CD4-positive, alpha-beta T cell (primary cell): Measurements from ENCODE around the gene NDUFS5. TPM values are rescaled to one million over a fixed set of nuclear protein-coding genes. Genes with fewer than 3 reads are reported as not detected.

ENCODE experiments used
- ATAC-seq: fragments of 200-7000 bp; cut with Tn5 transposase; one replicate; pipeline ENCODE4 v1.10.0; 2022; ENCODE audit warnings: mild to moderate bottlenecking; ENCODE audit not compliant: poor library complexity
- CTCF ChIA-PET: fragments of 350-600 bp; sonication (Branson Sonifier 250); formaldehyde crosslinking; loops from one replicate; lab custom pipeline; 2021; ENCODE audit warnings: antibody characterized with exemption, inconsistent platforms; lab: Charles Lee
- POLR2A ChIA-PET: fragments of 350-600 bp; sonication (Branson Sonifier 250); formaldehyde crosslinking; loops from one replicate; lab custom pipeline; 2021; ENCODE audit warnings: antibody characterized with exemption, inconsistent platforms; lab: Charles Lee
- DNase-seq, 14 experiments: peaks; one replicate each; pipeline ENCODE4 v3.0.0-alpha.2; 2013 to 2020; ENCODE audit warnings: mixed read lengths in 2 of 14
- H3K27ac ChIP-seq, 2 donors: one replicate each; pipeline versions ENCODE4 v1.5.1 to v1.7.0; 2013; ENCODE audit warnings: low read length in 2 of 2, low read depth in 1 of 2, mild to moderate bottlenecking in 1 of 2
- H3K27me3 ChIP-seq, 2 experiments: 1 replicate in 1 of 2; 2 replicates in 1 of 2; pipeline versions ENCODE4 v1.6.1 to v1.7.0; 2013; ENCODE audit warnings: low read length in 2 of 2, control low read depth in 1 of 2, mild to moderate bottlenecking in 1 of 2, moderate library complexity in 1 of 2; ENCODE audit not compliant: insufficient read depth in 2 of 2, control insufficient read depth in 1 of 2
- H3K36me3 ChIP-seq: one replicate; pipeline ENCODE4 v1.6.1; 2013; ENCODE audit warnings: low read length, control low read depth; ENCODE audit not compliant: insufficient read depth
- H3K4me1 ChIP-seq: one replicate; pipeline ENCODE4 v1.6.1; 2013; ENCODE audit warnings: low read length, control low read depth; ENCODE audit not compliant: insufficient read depth
- H3K4me3 ChIP-seq: one replicate; pipeline ENCODE4 v1.5.1; 2013; ENCODE audit warnings: mild to moderate bottlenecking, low read length, moderate library complexity
- H3K9me3 ChIP-seq, 2 experiments: 1 replicate in 1 of 2; 2 replicates in 1 of 2; pipeline versions ENCODE4 v1.6.1 to v1.7.0; 2013; ENCODE audit warnings: low read length in 2 of 2, mild to moderate bottlenecking in 2 of 2, control low read depth in 1 of 2, moderate library complexity in 1 of 2; ENCODE audit not compliant: control insufficient read depth in 1 of 2, insufficient read depth in 1 of 2
- H3K27ac Mint-ChIP-seq: one replicate; pipeline ENCODE4 v1.8.0; 2020; ENCODE audit warnings: mixed read lengths
- H3K27me3 Mint-ChIP-seq: one replicate; pipeline ENCODE4 v1.8.0; 2021; ENCODE audit warnings: mixed read lengths
- H3K36me3 Mint-ChIP-seq: one replicate; pipeline ENCODE4 v1.8.0; 2021; ENCODE audit warnings: low read depth, mixed read lengths
- H3K4me1 Mint-ChIP-seq: one replicate; pipeline ENCODE4 v1.8.0; 2021; ENCODE audit warnings: low read depth, mixed read lengths
- H3K4me3 Mint-ChIP-seq: one replicate; pipeline ENCODE4 v1.8.0; 2020; ENCODE audit warnings: mild to moderate bottlenecking, mixed read lengths
- H3K9me3 Mint-ChIP-seq: one replicate; pipeline ENCODE4 v1.8.0; 2020; ENCODE audit warnings: mixed read lengths
- intact Hi-C, 2 experiments: fragments of 100-400 bp; cut with DNase I in 1 of 2; cut with micrococcal nuclease in 1 of 2; formaldehyde crosslinking; loops; one replicate each; pipeline versions ENCODE4 v1.15.1 to v1.9.0; 2023 to 2025; cut with DNase I, micrococcal nuclease
- total RNA-seq, 174 experiments: library from RNA in 2 of 174; stranded (reverse) in 2 of 174; gene quantifications; one replicate each; pipeline ENCODE4 v1.2.3 and lab custom pipeline; 2021 to 2026
- TF ChIP-seq, protein P1 (sequence below): fragments of 200-600 bp; IDR thresholded peaks from one replicate; pipeline ENCODE4 v1.8.0; 2022; ENCODE audit warnings: antibody characterized with exemption, mild to moderate bottlenecking

The NDUFS5 gene
- total RNA-seq, 2 experiments from 2014 or later, result 153 to 156 TPM

DNA sequence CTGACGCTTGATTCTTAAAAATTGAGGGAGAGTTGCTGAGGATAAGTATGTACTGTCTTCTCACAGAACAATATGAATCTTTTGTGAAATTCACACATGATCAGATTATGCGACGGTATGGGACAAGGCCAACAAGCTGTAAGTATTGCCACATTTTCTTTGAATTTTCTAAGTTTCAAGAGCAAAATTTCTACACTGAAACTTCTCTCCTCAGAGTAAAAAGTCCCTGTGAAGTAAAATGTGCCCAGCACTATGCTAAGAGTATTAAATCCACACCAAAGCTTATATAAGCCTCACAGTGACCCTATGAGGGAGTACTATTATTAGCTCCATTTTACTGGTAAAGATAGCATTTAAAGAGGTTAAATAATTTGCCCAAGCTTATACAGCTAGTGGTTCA lies 22.9 kb upstream of the NDUFS5 start:
- ChIA-PET POLR2A (interaction anchor here (1.2 kb wide), 1 partner anchor 149 kb away, joined by 3 read pairs; no protein-coding TSS in a partner anchor), CTCF (interaction anchor here (1.2 to 1.5 kb wide), 2 partner anchors 9 to 11 kb away, joined by 3 read pairs; no protein-coding TSS in a partner anchor)
- no peaks in the 10 kb centered on the region for H3K27me3 ChIP-seq
- peaks cover 86% of the 10 kb centered on the region for H3K36me3 Mint-ChIP-seq
- H3K27me3 Mint-ChIP-seq, result no peaks in the 10 kb centered on the region
- TF ChIP-seq, protein P1, sequence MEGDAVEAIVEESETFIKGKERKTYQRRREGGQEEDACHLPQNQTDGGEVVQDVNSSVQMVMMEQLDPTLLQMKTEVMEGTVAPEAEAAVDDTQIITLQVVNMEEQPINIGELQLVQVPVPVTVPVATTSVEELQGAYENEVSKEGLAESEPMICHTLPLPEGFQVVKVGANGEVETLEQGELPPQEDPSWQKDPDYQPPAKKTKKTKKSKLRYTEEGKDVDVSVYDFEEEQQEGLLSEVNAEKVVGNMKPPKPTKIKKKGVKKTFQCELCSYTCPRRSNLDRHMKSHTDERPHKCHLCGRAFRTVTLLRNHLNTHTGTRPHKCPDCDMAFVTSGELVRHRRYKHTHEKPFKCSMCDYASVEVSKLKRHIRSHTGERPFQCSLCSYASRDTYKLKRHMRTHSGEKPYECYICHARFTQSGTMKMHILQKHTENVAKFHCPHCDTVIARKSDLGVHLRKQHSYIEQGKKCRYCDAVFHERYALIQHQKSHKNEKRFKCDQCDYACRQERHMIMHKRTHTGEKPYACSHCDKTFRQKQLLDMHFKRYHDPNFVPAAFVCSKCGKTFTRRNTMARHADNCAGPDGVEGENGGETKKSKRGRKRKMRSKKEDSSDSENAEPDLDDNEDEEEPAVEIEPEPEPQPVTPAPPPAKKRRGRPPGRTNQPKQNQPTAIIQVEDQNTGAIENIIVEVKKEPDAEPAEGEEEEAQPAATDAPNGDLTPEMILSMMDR, result no peak
- H3K9me3 Mint-ChIP-seq, result no peaks in the 10 kb centered on the region
- no peak overlapping the region for H3K4me3 ChIP-seq
- peaks cover 96% of the 10 kb centered on the region for H3K36me3 ChIP-seq
- no peak overlapping the region for H3K27ac Mint-ChIP-seq
- ATAC-seq (no peak), DNase-seq (no peak)
- peaks cover 25% of the 10 kb centered on the region for H3K4me1 Mint-ChIP-seq
- H3K9me3 ChIP-seq, result no peaks in the 10 kb centered on the region
- H3K4me3 Mint-ChIP-seq, result no peak overlapping the region
- intact Hi-C loops, result no loop called here
- no peak overlapping the region for H3K27ac ChIP-seq
- H3K4me1 ChIP-seq, result peaks cover 11% of the 10 kb centered on the region

DNA sequence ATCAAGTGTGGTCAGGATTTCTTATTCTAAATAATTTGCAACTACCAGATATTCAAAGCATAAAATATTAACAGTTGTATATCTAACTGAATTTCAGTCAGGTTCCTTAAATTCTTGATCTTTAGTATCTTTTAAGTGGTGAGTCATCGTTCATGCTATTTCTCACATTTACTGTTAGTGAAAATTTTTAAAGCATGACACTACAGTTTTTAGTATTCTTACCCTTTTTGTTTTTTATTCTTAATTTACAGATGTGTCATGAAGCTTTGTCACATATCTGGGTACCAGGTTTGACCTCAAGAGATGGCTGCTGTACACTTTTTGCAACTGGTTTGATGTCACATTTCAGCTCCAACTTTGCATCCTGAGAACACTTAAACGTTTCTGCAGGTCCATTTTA lies 22.4 kb upstream of the NDUFS5 start:
- POLR2A ChIA-PET, result no interaction called here
- H3K27me3 ChIP-seq, result no peaks in the 10 kb centered on the region
- Mint-ChIP-seq H3K4me3 (no peak overlapping the region), H3K9me3 (no peaks in the 10 kb centered on the region), H3K36me3 (peaks cover 88% of the 10 kb centered on the region), H3K4me1 (peaks cover 20% of the 10 kb centered on the region), H3K27ac (no peak overlapping the region), H3K27me3 (no peaks in the 10 kb centered on the region)
- H3K4me3 ChIP-seq, result no peak overlapping the region
- no peaks in the 10 kb centered on the region for H3K9me3 ChIP-seq
- CTCF ChIA-PET, result interaction anchor here (1.2 to 1.5 kb wide), 2 partner anchors 9 to 12 kb away, joined by 3 read pairs; no protein-coding TSS in a partner anchor
- no peak for ATAC-seq
- no peak overlapping the region for H3K27ac ChIP-seq
- intact Hi-C loops, result no loop called here
- TF ChIP-seq, protein P1, result no peak
- H3K4me1 ChIP-seq, result peaks cover 6% of the 10 kb centered on the region
- peaks cover 95% of the 10 kb centered on the region for H3K36me3 ChIP-seq
- no peak for DNase-seq

DNA sequence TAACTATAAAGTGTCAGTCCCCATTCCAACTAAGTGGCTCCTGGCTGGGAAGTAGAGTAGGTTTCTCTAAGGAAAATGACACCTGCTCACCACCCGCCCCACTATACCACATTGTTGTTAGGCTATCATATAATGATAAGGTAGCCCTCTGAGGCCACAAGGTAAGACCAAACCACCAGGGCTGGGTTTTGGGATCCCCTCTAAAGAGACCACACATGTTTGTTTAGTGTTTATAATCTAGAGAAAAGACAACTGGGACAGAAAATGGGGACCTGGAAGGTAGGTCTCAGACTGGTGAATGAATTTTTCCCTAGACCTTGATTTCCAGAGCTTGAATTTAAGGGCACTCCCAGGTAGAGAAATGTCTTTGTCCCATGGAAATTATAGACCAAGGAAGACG lies 19.9 kb upstream of the NDUFS5 start:
- ATAC-seq, result no peak
- H3K27ac Mint-ChIP-seq, result no peak overlapping the region
- H3K4me3 ChIP-seq, result no peak overlapping the region
- H3K27me3 Mint-ChIP-seq, result no peaks in the 10 kb centered on the region
- no peak overlapping the region for H3K4me3 Mint-ChIP-seq
- peaks cover 88% of the 10 kb centered on the region for H3K36me3 ChIP-seq
- intact Hi-C loops, result no loop called here
- TF ChIP-seq, protein P1, result no peak
- no peak for DNase-seq
- H3K4me1 Mint-ChIP-seq, result peaks cover 13% of the 10 kb centered on the region
- H3K27ac ChIP-seq, result no peak overlapping the region
- H3K9me3 ChIP-seq, result no peaks in the 10 kb centered on the region
- POLR2A ChIA-PET, result no interaction called here
- no peaks in the 10 kb centered on the region for H3K4me1 ChIP-seq
- CTCF ChIA-PET, result interaction anchor here (1.5 kb wide), 1 partner anchor 21 kb away, joined by 3 read pairs; no protein-coding TSS in a partner anchor
- no peaks in the 10 kb centered on the region for H3K9me3 Mint-ChIP-seq
- peaks cover 90% of the 10 kb centered on the region for H3K36me3 Mint-ChIP-seq
- H3K27me3 ChIP-seq, result no peaks in the 10 kb centered on the region
